K562 (cell line): ENCODE results near the gene GOLGB1. TPM values are rescaled to one million over a fixed set of nuclear protein-coding genes. Genes with fewer than 3 reads are reported as not detected.

Source experiments
- CREM ChIP-seq: IDR thresholded peaks from 2 replicates; pipeline ENCODE4 v1.6.1; 2014; ENCODE audit warnings: antibody characterized with exemption, low read depth
- GABPA ChIP-seq: fragments of 200-800 bp; sonication (Bioruptor generic); conservative IDR thresholded peaks from 2 replicates; pipeline ENCODE4 v1.6.1; 2016; ENCODE audit warnings: low read depth, missing genetic modification characterization, missing compliant biosample characterization
- HMG20B ChIP-seq: fragments of 250-450 bp; sonication (Bioruptor Pico); IDR thresholded peaks from 2 replicates; pipeline ENCODE4 v1.5.0; 2021; ENCODE audit warnings: mild to moderate bottlenecking
- KLF1 ChIP-seq: fragments of 450-650 bp; IDR thresholded peaks from 2 replicates; pipeline ENCODE4 v1.6.1; 2016; ENCODE audit warnings: missing genetic modification characterization, missing compliant biosample characterization
- MAZ ChIP-seq, 2 experiments: fragments of 450-650 bp in 1 of 2; sonication (generic) in 1 of 2; formaldehyde crosslinking; IDR thresholded peaks in 1 of 2; conservative IDR thresholded peaks in 1 of 2; 2 replicates each; pipeline versions ENCODE4 v1.4.0 to v1.5.0; 2020; ENCODE audit warnings: mild to moderate bottlenecking in 1 of 2, missing genetic modification reagents in 1 of 2
- MEIS2 ChIP-seq: fragments of 450-650 bp; IDR thresholded peaks from 2 replicates; pipeline ENCODE4 v1.6.1; 2014; ENCODE audit warnings: mild to moderate bottlenecking; ENCODE audit not compliant: partially characterized antibody
- NR2C1 ChIP-seq, 2 experiments: fragments of 450-650 bp; IDR thresholded peaks; 2 replicates each; pipeline ENCODE4 v1.6.1; 2017; ENCODE audit warnings: mild to moderate bottlenecking in 2 of 2, antibody characterized with exemption in 1 of 2, inconsistent platforms in 1 of 2, missing compliant biosample characterization in 1 of 2, missing genetic modification characterization in 1 of 2
- PHF8 ChIP-seq: fragments of 200-600 bp; sonication (generic); IDR thresholded peaks from 2 replicates; pipeline ENCODE4 v1.6.1; 2012; ENCODE audit warnings: mixed run types, mild to moderate bottlenecking, inconsistent platforms, low read length, moderate library complexity, borderline replicate concordance
- POLR2B ChIP-seq: fragments of 450-650 bp; IDR thresholded peaks from 2 replicates; pipeline ENCODE4 v1.6.1; 2018; ENCODE audit warnings: low read depth; ENCODE audit not compliant: partially characterized antibody
- POLR2G ChIP-seq: fragments of 200-400 bp; formaldehyde crosslinking; IDR thresholded peaks from 2 replicates; pipeline ENCODE4 v1.6.1; 2017; ENCODE audit warnings: low read depth, mild to moderate bottlenecking, antibody characterized with exemption, low read length, moderate library complexity
- SUPT5H ChIP-seq: fragments of 450-650 bp; IDR thresholded peaks from 2 replicates; pipeline ENCODE4 v1.6.1; 2016
- TAF7 ChIP-seq: fragments of 450-650 bp; IDR thresholded peaks from 2 replicates; pipeline ENCODE4 v1.6.1; 2016; ENCODE audit warnings: missing genetic modification characterization, missing compliant biosample characterization
- TSC22D4 ChIP-seq: fragments of 450-650 bp; IDR thresholded peaks from 2 replicates; pipeline ENCODE4 v1.6.1; 2016; ENCODE audit warnings: missing genetic modification characterization, missing biosample characterization, control low read depth
- ZFX ChIP-seq: sonication (generic); formaldehyde crosslinking; IDR thresholded peaks from 2 replicates; pipeline ENCODE4 v1.8.0; 2022; ENCODE audit warnings: mild to moderate bottlenecking, missing genetic modification reagents, moderate library complexity
- ZNF197 ChIP-seq: fragments of 200-800 bp; sonication (Bioruptor generic); IDR thresholded peaks from 2 replicates; pipeline ENCODE4 v1.6.1; 2016; ENCODE audit warnings: low read depth, missing genetic modification characterization, missing compliant biosample characterization
- ZNF253 ChIP-seq: fragments of 250-450 bp; sonication (Bioruptor Pico); conservative IDR thresholded peaks from 2 replicates; pipeline ENCODE4 v1.6.1; 2021; ENCODE audit warnings: mild to moderate bottlenecking
- polyA plus RNA-seq, 8 experiments: library from polyadenylated mRNA; depleted of rRNA in 4 of 8; stranded (reverse) in 5 of 8; unstranded in 3 of 8; fragments of >200 nt; fragmentation: Nextera tagmentation in 2 of 8; fragmentation: Illumina TruSeq in 1 of 8; extraction: Ambion mirVana in 2 of 8; extraction: Trizol in 1 of 8; gene quantifications; 2 replicates each; pipeline versions ENCODE4 v1.2.1 to v1.2.3, GENCODE V29; 2011 to 2014; ENCODE audit warnings: inconsistent platforms in 1 of 8, missing spikeins in 1 of 8
- total RNA-seq, 7 experiments: library from RNA; depleted of rRNA in 6 of 7; stranded (reverse); fragments of >200 nt in 6 of 7; fragmentation: Illumina TruSeq in 2 of 7; extraction: Trizol in 2 of 7; gene quantifications; 2 replicates each; pipeline versions ENCODE4 v1.2.1 to v1.2.3, GENCODE V29; 2011 to 2021; ENCODE audit warnings: low replicate concordance in 1 of 7
- TF ChIP-seq, protein P1 (sequence below): fragments of 200-800 bp; sonication (Bioruptor generic); IDR thresholded peaks from 2 replicates; pipeline ENCODE4 v1.6.1; 2017; ENCODE audit warnings: missing genetic modification characterization, missing compliant biosample characterization
- TF ChIP-seq, protein P2 (sequence below): fragments of 250-450 bp; sonication (Bioruptor Pico); IDR thresholded peaks from 2 replicates; pipeline ENCODE4 v1.9.0; 2021; ENCODE audit warnings: mild to moderate bottlenecking, inconsistent platforms
- TF ChIP-seq, protein P3 (sequence below): fragments of 250-450 bp; sonication (Bioruptor Pico); IDR thresholded peaks from 2 replicates; pipeline ENCODE4 v1.4.0; 2020

GOLGB1 gene
- total and polyA plus RNA-seq, 9 of the 15 experiments (the other 6 are each of a cell fraction or from before 2014, with no cell fraction given), result 4.0 to 16.3 (median 9.7) TPM

DNA sequence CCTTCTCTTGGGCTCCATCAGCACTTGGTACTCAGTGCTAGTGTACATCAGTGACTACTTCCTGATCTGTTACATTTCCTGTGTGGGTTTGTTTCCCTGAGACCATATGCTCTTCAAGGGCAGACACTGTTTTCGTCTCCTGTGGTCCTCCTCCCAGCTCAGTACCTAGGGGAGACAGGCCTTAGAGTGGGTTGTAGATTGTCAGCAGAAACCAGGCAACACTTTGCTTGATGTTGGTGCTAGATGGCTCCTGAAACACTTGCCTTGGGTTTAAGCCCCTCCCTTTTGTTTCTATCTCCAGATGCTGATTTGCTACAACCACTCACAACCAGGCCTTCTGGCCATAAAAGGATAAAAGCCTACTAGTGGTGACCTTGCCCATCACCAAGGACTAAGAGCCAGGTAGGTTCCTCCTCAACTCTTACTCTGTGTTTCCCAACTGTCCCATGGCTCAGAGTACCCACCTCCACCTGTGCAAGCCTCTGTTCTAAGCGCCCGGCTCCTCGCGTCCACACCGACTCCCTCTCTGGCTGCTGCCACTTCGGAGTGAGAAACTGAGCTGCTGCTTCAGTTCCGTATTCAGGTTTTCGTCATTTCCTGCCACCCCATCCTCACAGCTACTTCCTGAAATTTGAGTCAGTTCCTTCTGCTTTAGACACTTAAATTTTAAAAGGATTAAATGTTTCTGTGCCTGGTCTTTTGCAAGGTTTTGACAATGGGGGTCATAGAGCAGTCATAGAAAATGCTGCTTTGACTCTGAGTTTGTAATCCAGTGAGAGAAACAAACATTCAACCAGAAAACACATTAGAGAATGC lies 89.0 kb downstream of the GOLGB1 start, which contains the start of gene HCLS1 (continued):
- TF ChIP-seq, protein P1, sequence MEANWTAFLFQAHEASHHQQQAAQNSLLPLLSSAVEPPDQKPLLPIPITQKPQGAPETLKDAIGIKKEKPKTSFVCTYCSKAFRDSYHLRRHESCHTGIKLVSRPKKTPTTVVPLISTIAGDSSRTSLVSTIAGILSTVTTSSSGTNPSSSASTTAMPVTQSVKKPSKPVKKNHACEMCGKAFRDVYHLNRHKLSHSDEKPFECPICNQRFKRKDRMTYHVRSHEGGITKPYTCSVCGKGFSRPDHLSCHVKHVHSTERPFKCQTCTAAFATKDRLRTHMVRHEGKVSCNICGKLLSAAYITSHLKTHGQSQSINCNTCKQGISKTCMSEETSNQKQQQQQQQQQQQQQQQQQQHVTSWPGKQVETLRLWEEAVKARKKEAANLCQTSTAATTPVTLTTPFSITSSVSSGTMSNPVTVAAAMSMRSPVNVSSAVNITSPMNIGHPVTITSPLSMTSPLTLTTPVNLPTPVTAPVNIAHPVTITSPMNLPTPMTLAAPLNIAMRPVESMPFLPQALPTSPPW (CRISPR knock-in tag), result peak; percentile 32; the same call in 1 of the 2 replicates
- TF ChIP-seq, protein P2, sequence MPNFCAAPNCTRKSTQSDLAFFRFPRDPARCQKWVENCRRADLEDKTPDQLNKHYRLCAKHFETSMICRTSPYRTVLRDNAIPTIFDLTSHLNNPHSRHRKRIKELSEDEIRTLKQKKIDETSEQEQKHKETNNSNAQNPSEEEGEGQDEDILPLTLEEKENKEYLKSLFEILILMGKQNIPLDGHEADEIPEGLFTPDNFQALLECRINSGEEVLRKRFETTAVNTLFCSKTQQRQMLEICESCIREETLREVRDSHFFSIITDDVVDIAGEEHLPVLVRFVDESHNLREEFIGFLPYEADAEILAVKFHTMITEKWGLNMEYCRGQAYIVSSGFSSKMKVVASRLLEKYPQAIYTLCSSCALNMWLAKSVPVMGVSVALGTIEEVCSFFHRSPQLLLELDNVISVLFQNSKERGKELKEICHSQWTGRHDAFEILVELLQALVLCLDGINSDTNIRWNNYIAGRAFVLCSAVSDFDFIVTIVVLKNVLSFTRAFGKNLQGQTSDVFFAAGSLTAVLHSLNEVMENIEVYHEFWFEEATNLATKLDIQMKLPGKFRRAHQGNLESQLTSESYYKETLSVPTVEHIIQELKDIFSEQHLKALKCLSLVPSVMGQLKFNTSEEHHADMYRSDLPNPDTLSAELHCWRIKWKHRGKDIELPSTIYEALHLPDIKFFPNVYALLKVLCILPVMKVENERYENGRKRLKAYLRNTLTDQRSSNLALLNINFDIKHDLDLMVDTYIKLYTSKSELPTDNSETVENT (CRISPR knock-in tag), result no peak
- TF ChIP-seq MEIS2, result no peak
- peak; percentile 88 for TF ChIP-seq GABPA
- TF ChIP-seq, protein P3, sequence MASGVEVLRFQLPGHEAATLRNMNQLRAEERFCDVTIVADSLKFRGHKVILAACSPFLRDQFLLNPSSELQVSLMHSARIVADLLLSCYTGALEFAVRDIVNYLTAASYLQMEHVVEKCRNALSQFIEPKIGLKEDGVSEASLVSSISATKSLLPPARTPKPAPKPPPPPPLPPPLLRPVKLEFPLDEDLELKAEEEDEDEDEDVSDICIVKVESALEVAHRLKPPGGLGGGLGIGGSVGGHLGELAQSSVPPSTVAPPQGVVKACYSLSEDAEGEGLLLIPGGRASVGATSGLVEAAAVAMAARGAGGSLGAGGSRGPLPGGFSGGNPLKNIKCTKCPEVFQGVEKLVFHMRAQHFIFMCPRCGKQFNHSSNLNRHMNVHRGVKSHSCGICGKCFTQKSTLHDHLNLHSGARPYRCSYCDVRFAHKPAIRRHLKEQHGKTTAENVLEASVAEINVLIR (CRISPR knock-in tag), result peak; percentile 43
- TF ChIP-seq ZFX (CRISPR knock-in tag), result peak; percentile 63
- no peak for TF ChIP-seq TSC22D4 (tag)
- TF ChIP-seq NR2C1 (IDR thresholded peaks at IDR 0.05), result peak; percentile 28; the same call in 1 of the 2 replicates
- TF ChIP-seq NR2C1 (tag; IDR thresholded peaks at IDR 0.05), result peak; percentile 60
- TF ChIP-seq ZNF197 (CRISPR knock-in tag), result peak; percentile 61; the same call in 1 of the 2 replicates
- TF ChIP-seq PHF8, result peak; percentile 79
- TF ChIP-seq KLF1 (tag), result no peak
- peak; percentile 56 for TF ChIP-seq TAF7
- TF ChIP-seq HMG20B (CRISPR knock-in tag), result no peak
- no peak for TF ChIP-seq ZNF253
- peak; percentile 36; the same call in 1 of the 2 replicates for TF ChIP-seq POLR2G
- peak; percentile 34 for TF ChIP-seq POLR2B
- TF ChIP-seq CREM, result peak; percentile 83
- TF ChIP-seq MAZ (CRISPR knock-in tag; conservative IDR thresholded peaks at IDR 0.05 in 1 of 2, IDR thresholded peaks at IDR 0.05 in 1 of 2), result 0 out of 4 replicates have a peak, but pooled peaks of 1 of the 2 experiments have one; percentile 8
- TF ChIP-seq SUPT5H, result peak; percentile 59
